H1 (cell line): ENCODE measurements around the gene TNKS2. TPM values are rescaled to one million over a fixed set of nuclear protein-coding genes. Genes with fewer than 3 reads are reported as not detected.

ENCODE experiments used
- CHD2 ChIP-seq: IDR thresholded peaks from 2 replicates; pipeline ENCODE4 v1.6.1; 2012; ENCODE audit warnings: low read length, improper control_type of control experiment
- E2F6 ChIP-seq: IDR thresholded peaks from 2 replicates; pipeline ENCODE4 v1.6.1; 2012; ENCODE audit warnings: inconsistent platforms
- ZNF274 ChIP-seq: IDR thresholded peaks from 2 replicates; pipeline ENCODE4 v1.7.0; 2012; ENCODE audit warnings: low read length, borderline replicate concordance; ENCODE audit errors: extremely low read depth
- polyA plus RNA-seq, 7 experiments: library from polyadenylated mRNA; depleted of rRNA in 3 of 7; stranded (reverse) in 5 of 7; unstranded in 2 of 7; fragments of >200 nt in 5 of 7; fragments of 200-250 nt in 2 of 7; gene quantifications; 1 replicate in 5 of 7; 2 replicates in 1 of 7; 4 replicates in 1 of 7; pipeline versions ENCODE4 v1.2.1 to v1.2.3, GENCODE V29; 2011 to 2013; ENCODE audit warnings: missing spikeins in 2 of 7, mixed read lengths in 2 of 7
- total RNA-seq: library from RNA; stranded (reverse); fragmentation: NEBNext Ultra II Directional; extraction: Animal tissue kit (Norgen Biotek cat#: 25700); gene quantifications from 2 replicates; pipeline ENCODE4 v1.2.1, GENCODE V29; 2021
- TF ChIP-seq, protein P1 (sequence below): IDR thresholded peaks from 2 replicates; pipeline ENCODE4 v1.6.1; 2011; ENCODE audit warnings: low read depth, mild to moderate bottlenecking, low read length; ENCODE audit not compliant: insufficient read depth

TNKS2 gene
- total and polyA plus RNA-seq, 2 of the 8 experiments (the other 6 are each of a cell fraction or from before 2014, with no cell fraction given) = 23.3 to 73.6 TPM

DNA sequence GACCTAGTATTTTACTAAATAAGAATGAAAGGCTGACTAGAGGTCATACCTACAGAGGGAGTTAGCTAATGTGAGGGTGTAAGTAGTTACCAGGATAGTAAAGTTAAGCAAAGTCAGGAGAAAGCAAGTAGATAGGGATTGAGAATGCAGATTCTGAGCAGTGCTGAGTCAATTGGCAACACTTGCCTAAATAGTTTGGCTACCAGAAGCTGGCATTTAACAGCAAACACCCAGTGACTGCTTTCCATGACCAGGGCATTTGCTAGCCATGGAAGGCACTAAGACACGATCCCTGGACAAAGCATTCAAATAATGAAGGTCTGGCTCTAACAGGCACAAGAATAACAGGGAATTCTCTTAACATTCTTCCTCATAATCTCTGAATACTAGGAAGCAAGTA is 25.9 kb downstream of the TNKS2 start (continued):
- TF ChIP-seq, protein P1, sequence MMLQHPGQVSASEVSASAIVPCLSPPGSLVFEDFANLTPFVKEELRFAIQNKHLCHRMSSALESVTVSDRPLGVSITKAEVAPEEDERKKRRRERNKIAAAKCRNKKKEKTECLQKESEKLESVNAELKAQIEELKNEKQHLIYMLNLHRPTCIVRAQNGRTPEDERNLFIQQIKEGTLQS = no peak
- TF ChIP-seq CHD2 = no peak
- TF ChIP-seq E2F6 = no peak
- TF ChIP-seq ZNF274 = no peak
